HEK293 (cell line): ENCODE measurements around the gene MGAT1.

Experiments used
- GLIS2 ChIP-seq: fragments of 450-650 bp; formaldehyde crosslinking; IDR thresholded peaks from 2 replicates; pipeline ENCODE4 v1.5.1; 2016; ENCODE audit warnings: missing biosample characterization, missing genetic modification characterization
- KLF16 ChIP-seq: fragments of 450-650 bp; formaldehyde crosslinking; IDR thresholded peaks from 2 replicates; pipeline ENCODE4 v1.5.1; 2017; ENCODE audit warnings: missing biosample characterization, missing genetic modification characterization
- PRDM1 ChIP-seq: fragments of 450-650 bp; formaldehyde crosslinking; IDR thresholded peaks from 2 replicates; pipeline ENCODE4; 2016; ENCODE audit warnings: missing biosample characterization, missing genetic modification characterization
- ZBTB17 ChIP-seq: fragments of 450-650 bp; formaldehyde crosslinking; IDR thresholded peaks from 2 replicates; pipeline ENCODE4 v1.5.1; 2016; ENCODE audit warnings: missing biosample characterization, missing genetic modification characterization
- ZEB2 ChIP-seq: fragments of 450-650 bp; formaldehyde crosslinking; IDR thresholded peaks from 2 replicates; pipeline ENCODE4 v1.5.1; 2016; ENCODE audit warnings: missing biosample characterization, missing genetic modification characterization
- ZIC2 ChIP-seq: fragments of 450-650 bp; formaldehyde crosslinking; IDR thresholded peaks from 2 replicates; pipeline ENCODE4 v1.5.1; 2016; ENCODE audit warnings: missing biosample characterization, missing genetic modification characterization
- ZNF155 ChIP-seq: fragments of 450-650 bp; formaldehyde crosslinking; IDR thresholded peaks from 2 replicates; pipeline ENCODE4 v1.5.1; 2016; ENCODE audit warnings: missing biosample characterization, missing genetic modification characterization
- ZNF423 ChIP-seq: fragments of 450-650 bp; formaldehyde crosslinking; IDR thresholded peaks from 2 replicates; pipeline ENCODE4 v1.5.1; 2016; ENCODE audit warnings: missing biosample characterization, missing genetic modification characterization
- ZNF433 ChIP-seq: fragments of 450-650 bp; formaldehyde crosslinking; IDR thresholded peaks from 2 replicates; pipeline ENCODE4 v1.5.1; 2016; ENCODE audit warnings: missing biosample characterization, missing genetic modification characterization, low read depth
- ZNF621 ChIP-seq: fragments of 450-650 bp; formaldehyde crosslinking; IDR thresholded peaks from 2 replicates; pipeline ENCODE4 v1.5.1; 2017; ENCODE audit warnings: missing biosample characterization, missing genetic modification characterization
- ZNF830 ChIP-seq: fragments of 450-650 bp; IDR thresholded peaks from 2 replicates; pipeline ENCODE4 v1.5.0; 2018; ENCODE audit warnings: missing biosample characterization, missing genetic modification characterization, low read depth, mild to moderate bottlenecking, moderate library complexity
- TF ChIP-seq, protein P1 (sequence below): IDR thresholded peaks from 2 replicates; pipeline ENCODE4 v1.6.1; 2011; ENCODE audit warnings: mild to moderate bottlenecking, low read depth, low read length, borderline replicate concordance
- TF ChIP-seq, protein P2 (sequence below): fragments of 450-650 bp; formaldehyde crosslinking; IDR thresholded peaks from 2 replicates; pipeline ENCODE4 v1.5.1; 2016; ENCODE audit warnings: missing biosample characterization, missing genetic modification characterization, low read depth
- TF ChIP-seq, protein P3 (sequence below): fragments of 450-650 bp; formaldehyde crosslinking; IDR thresholded peaks from 2 replicates; pipeline ENCODE4 v1.5.1; 2017; ENCODE audit warnings: missing biosample characterization, missing genetic modification characterization
- TF ChIP-seq, protein P4 (sequence below): fragments of 450-650 bp; formaldehyde crosslinking; IDR thresholded peaks from 2 replicates; pipeline ENCODE4 v1.5.1; 2016; ENCODE audit warnings: missing biosample characterization, missing genetic modification characterization
- TF ChIP-seq, protein P5 (sequence below): fragments of 450-650 bp; formaldehyde crosslinking; IDR thresholded peaks from 2 replicates; pipeline ENCODE4 v1.5.1; 2016; ENCODE audit warnings: missing biosample characterization, missing genetic modification characterization
- TF ChIP-seq, protein P6 (sequence below): fragments of 450-650 bp; formaldehyde crosslinking; IDR thresholded peaks from 2 replicates; pipeline ENCODE4 v1.5.1; 2016; ENCODE audit warnings: missing biosample characterization, missing genetic modification characterization
- TF ChIP-seq, protein P7 (sequence below): fragments of 450-650 bp; formaldehyde crosslinking; IDR thresholded peaks from 2 replicates; pipeline ENCODE4 v1.5.1; 2016; ENCODE audit warnings: missing biosample characterization, missing genetic modification characterization
- TF ChIP-seq, protein P8 (sequence below): fragments of 450-650 bp; formaldehyde crosslinking; IDR thresholded peaks from 2 replicates; pipeline ENCODE4 v1.5.1; 2016; ENCODE audit warnings: missing biosample characterization, missing genetic modification characterization, low read depth

Gene MGAT1

DNA sequence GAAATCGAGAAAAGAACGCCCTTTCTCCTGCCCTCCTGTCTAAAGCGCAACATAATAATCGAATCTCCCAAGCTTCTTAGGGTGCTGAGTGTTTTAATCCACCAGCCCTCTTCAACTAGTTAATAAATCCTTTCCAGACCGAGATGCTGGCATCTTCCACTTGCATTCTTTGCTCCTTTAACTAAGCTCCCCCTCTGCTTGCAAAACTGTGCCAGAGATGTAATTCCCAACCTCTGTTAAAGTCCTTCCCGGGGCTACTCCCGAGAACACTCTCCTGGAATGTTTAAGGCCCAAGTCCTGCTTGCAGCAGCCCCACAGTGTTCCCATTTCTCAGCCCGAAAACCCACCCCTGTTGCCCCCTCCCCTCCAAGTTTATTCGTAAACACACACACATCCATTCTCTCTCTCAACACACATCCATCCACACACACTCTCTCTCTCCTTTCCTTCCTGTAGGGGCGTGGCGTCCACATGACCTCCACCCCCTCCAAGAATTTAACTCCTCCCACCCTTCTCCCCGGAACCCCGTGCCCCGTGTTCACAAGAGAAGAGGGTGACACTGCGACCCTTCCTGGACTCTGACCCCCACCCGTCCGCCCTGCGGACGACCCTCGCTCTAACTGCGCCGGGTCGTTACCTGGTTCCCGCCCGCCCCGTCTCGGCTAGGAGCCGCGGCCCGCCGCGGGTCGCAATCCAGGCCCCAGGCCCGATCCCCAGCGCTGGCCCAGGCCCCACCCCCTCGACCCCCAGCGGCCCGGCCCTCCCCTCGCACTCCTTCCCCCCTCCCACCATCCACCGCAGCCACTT, 7.0 kb upstream of the MGAT1 start (continued):
- TF ChIP-seq ZNF155 (no peak), KLF16 (tag by site-specific recombination) (peak; percentile 66), ZNF423 (tag by site-specific recombination) (peak; percentile 84), ZEB2 (tag by site-specific recombination) (0 out of 2 replicates have a peak, but pooled peaks have one; percentile 13), PRDM1 (peak; percentile 87), ZNF830 (no peak), ZNF621 (no peak), GLIS2 (tag by site-specific recombination) (no peak), ZNF433 (tag by site-specific recombination) (no peak), ZBTB17 (tag by site-specific recombination) (peak; percentile 65), ZIC2 (tag by site-specific recombination) (no peak)
- TF ChIP-seq, protein P1, sequence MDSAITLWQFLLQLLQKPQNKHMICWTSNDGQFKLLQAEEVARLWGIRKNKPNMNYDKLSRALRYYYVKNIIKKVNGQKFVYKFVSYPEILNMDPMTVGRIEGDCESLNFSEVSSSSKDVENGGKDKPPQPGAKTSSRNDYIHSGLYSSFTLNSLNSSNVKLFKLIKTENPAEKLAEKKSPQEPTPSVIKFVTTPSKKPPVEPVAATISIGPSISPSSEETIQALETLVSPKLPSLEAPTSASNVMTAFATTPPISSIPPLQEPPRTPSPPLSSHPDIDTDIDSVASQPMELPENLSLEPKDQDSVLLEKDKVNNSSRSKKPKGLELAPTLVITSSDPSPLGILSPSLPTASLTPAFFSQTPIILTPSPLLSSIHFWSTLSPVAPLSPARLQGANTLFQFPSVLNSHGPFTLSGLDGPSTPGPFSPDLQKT, result no peak
- TF ChIP-seq, protein P2, sequence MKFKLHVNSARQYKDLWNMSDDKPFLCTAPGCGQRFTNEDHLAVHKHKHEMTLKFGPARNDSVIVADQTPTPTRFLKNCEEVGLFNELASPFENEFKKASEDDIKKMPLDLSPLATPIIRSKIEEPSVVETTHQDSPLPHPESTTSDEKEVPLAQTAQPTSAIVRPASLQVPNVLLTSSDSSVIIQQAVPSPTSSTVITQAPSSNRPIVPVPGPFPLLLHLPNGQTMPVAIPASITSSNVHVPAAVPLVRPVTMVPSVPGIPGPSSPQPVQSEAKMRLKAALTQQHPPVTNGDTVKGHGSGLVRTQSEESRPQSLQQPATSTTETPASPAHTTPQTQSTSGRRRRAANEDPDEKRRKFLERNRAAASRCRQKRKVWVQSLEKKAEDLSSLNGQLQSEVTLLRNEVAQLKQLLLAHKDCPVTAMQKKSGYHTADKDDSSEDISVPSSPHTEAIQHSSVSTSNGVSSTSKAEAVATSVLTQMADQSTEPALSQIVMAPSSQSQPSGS (tag by site-specific recombination), result no peak
- TF ChIP-seq, protein P3, sequence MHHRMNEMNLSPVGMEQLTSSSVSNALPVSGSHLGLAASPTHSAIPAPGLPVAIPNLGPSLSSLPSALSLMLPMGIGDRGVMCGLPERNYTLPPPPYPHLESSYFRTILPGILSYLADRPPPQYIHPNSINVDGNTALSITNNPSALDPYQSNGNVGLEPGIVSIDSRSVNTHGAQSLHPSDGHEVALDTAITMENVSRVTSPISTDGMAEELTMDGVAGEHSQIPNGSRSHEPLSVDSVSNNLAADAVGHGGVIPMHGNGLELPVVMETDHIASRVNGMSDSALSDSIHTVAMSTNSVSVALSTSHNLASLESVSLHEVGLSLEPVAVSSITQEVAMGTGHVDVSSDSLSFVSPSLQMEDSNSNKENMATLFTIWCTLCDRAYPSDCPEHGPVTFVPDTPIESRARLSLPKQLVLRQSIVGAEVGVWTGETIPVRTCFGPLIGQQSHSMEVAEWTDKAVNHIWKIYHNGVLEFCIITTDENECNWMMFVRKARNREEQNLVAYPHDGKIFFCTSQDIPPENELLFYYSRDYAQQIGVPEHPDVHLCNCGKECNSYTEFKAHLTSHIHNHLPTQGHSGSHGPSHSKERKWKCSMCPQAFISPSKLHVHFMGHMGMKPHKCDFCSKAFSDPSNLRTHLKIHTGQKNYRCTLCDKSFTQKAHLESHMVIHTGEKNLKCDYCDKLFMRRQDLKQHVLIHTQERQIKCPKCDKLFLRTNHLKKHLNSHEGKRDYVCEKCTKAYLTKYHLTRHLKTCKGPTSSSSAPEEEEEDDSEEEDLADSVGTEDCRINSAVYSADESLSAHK (tag by site-specific recombination), result 0 out of 2 replicates have a peak, but pooled peaks have one; percentile 30
- TF ChIP-seq, protein P4, sequence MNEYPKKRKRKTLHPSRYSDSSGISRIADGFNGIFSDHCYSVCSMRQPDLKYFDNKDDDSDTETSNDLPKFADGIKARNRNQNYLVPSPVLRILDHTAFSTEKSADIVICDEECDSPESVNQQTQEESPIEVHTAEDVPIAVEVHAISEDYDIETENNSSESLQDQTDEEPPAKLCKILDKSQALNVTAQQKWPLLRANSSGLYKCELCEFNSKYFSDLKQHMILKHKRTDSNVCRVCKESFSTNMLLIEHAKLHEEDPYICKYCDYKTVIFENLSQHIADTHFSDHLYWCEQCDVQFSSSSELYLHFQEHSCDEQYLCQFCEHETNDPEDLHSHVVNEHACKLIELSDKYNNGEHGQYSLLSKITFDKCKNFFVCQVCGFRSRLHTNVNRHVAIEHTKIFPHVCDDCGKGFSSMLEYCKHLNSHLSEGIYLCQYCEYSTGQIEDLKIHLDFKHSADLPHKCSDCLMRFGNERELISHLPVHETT (tag by site-specific recombination), result no peak
- TF ChIP-seq, protein P5, sequence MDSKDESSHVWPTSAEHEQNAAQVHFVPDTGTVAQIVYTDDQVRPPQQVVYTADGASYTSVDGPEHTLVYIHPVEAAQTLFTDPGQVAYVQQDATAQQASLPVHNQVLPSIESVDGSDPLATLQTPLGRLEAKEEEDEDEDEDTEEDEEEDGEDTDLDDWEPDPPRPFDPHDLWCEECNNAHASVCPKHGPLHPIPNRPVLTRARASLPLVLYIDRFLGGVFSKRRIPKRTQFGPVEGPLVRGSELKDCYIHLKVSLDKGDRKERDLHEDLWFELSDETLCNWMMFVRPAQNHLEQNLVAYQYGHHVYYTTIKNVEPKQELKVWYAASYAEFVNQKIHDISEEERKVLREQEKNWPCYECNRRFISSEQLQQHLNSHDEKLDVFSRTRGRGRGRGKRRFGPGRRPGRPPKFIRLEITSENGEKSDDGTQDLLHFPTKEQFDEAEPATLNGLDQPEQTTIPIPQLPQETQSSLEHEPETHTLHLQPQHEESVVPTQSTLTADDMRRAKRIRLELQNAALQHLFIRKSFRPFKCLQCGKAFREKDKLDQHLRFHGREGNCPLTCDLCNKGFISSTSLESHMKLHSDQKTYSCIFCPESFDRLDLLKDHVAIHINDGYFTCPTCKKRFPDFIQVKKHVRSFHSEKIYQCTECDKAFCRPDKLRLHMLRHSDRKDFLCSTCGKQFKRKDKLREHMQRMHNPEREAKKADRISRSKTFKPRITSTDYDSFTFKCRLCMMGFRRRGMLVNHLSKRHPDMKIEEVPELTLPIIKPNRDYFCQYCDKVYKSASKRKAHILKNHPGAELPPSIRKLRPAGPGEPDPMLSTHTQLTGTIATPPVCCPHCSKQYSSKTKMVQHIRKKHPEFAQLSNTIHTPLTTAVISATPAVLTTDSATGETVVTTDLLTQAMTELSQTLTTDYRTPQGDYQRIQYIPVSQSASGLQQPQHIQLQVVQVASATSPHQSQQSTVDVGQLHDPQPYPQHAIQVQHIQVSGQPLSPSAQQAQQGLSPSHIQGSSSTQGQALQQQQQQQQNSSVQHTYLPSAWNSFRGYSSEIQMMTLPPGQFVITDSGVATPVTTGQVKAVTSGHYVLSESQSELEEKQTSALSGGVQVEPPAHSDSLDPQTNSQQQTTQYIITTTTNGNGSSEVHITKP (tag by site-specific recombination), result peak; percentile 66
- TF ChIP-seq, protein P6, sequence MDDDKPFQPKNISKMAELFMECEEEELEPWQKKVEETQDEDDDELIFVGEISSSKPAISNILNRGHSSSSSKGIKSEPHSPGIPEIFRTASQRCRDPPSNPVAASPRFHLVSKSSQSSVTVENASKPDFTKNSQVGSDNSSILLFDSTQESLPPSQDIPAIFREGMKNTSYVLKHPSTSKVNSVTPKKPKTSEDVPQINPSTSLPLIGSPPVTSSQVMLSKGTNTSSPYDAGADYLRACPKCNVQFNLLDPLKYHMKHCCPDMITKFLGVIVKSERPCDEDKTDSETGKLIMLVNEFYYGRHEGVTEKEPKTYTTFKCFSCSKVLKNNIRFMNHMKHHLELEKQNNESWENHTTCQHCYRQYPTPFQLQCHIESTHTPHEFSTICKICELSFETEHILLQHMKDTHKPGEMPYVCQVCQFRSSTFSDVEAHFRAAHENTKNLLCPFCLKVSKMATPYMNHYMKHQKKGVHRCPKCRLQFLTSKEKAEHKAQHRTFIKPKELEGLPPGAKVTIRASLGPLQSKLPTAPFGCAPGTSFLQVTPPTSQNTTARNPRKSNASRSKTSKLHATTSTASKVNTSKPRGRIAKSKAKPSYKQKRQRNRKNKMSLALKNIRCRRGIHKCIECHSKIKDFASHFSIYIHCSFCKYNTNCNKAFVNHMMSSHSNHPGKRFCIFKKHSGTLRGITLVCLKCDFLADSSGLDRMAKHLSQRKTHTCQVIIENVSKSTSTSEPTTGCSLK, result no peak
- TF ChIP-seq, protein P7, sequence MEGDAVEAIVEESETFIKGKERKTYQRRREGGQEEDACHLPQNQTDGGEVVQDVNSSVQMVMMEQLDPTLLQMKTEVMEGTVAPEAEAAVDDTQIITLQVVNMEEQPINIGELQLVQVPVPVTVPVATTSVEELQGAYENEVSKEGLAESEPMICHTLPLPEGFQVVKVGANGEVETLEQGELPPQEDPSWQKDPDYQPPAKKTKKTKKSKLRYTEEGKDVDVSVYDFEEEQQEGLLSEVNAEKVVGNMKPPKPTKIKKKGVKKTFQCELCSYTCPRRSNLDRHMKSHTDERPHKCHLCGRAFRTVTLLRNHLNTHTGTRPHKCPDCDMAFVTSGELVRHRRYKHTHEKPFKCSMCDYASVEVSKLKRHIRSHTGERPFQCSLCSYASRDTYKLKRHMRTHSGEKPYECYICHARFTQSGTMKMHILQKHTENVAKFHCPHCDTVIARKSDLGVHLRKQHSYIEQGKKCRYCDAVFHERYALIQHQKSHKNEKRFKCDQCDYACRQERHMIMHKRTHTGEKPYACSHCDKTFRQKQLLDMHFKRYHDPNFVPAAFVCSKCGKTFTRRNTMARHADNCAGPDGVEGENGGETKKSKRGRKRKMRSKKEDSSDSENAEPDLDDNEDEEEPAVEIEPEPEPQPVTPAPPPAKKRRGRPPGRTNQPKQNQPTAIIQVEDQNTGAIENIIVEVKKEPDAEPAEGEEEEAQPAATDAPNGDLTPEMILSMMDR (tag by site-specific recombination), result no peak; the same call in 1 of the 2 replicates
- TF ChIP-seq, protein P8, sequence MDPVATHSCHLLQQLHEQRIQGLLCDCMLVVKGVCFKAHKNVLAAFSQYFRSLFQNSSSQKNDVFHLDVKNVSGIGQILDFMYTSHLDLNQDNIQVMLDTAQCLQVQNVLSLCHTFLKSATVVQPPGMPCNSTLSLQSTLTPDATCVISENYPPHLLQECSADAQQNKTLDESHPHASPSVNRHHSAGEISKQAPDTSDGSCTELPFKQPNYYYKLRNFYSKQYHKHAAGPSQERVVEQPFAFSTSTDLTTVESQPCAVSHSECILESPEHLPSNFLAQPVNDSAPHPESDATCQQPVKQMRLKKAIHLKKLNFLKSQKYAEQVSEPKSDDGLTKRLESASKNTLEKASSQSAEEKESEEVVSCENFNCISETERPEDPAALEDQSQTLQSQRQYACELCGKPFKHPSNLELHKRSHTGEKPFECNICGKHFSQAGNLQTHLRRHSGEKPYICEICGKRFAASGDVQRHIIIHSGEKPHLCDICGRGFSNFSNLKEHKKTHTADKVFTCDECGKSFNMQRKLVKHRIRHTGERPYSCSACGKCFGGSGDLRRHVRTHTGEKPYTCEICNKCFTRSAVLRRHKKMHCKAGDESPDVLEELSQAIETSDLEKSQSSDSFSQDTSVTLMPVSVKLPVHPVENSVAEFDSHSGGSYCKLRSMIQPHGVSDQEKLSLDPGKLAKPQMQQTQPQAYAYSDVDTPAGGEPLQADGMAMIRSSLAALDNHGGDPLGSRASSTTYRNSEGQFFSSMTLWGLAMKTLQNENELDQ, result no peak
